Small intestine (tissue), 7 donors: ENCODE results near the gene RAB28. TPM values are rescaled to one million over a fixed set of nuclear protein-coding genes. Genes with fewer than 3 reads are reported as not detected.

ENCODE experiments used
- DNase-seq, 2 donors: peaks; one replicate each; pipeline versions ENCODE4 v3.0.0 to v3.0.0-alpha.2; 2013
- FAIRE-seq: peaks from 2 replicates; lab custom pipeline; 2012; peaks lifted over from hg19 to GRCh38; lab: Jason Lieb, UNC
- H3K27ac ChIP-seq, 3 donors: one replicate each; pipeline ENCODE4 v1.5.1; 2013; ENCODE audit warnings: low read length in 2 of 3, mild to moderate bottlenecking in 2 of 3, control low read depth in 1 of 3, inconsistent platforms in 1 of 3, low read depth in 1 of 3, moderate library complexity in 1 of 3
- H3K27me3 ChIP-seq, 3 donors: one replicate each; pipeline ENCODE4 v1.6.1; 2013; ENCODE audit warnings: low read length in 3 of 3, inconsistent platforms in 1 of 3; ENCODE audit not compliant: control insufficient read depth in 3 of 3, insufficient read depth in 3 of 3
- H3K36me3 ChIP-seq, 3 donors: one replicate each; pipeline ENCODE4 v1.6.1; 2013; ENCODE audit warnings: low read length in 3 of 3, inconsistent platforms in 1 of 3, low read depth in 1 of 3, mild to moderate bottlenecking in 1 of 3, moderate library complexity in 1 of 3; ENCODE audit not compliant: control insufficient read depth in 3 of 3, insufficient read depth in 2 of 3
- H3K4me1 ChIP-seq, 3 donors: one replicate each; pipeline ENCODE4 v1.6.1; 2013; ENCODE audit warnings: low read length in 2 of 3, inconsistent platforms in 1 of 3, low read depth in 1 of 3, mild to moderate bottlenecking in 1 of 3, moderate library complexity in 1 of 3; ENCODE audit not compliant: control insufficient read depth in 3 of 3, insufficient read depth in 2 of 3
- H3K4me3 ChIP-seq, 3 donors: one replicate each; pipeline ENCODE4 v1.5.1; 2013; ENCODE audit warnings: low read length in 3 of 3, control low read depth in 1 of 3, inconsistent platforms in 1 of 3, low read depth in 1 of 3, mild to moderate bottlenecking in 1 of 3, moderate library complexity in 1 of 3
- H3K9me3 ChIP-seq, 2 donors: one replicate each; pipeline ENCODE4 v1.6.1; 2013; ENCODE audit warnings: low read depth in 1 of 2, low read length in 1 of 2; ENCODE audit not compliant: control insufficient read depth in 2 of 2, insufficient read depth in 1 of 2
- WGBS, 3 donors: extraction: QIAGEN DNeasy Blood & Tissue Kit; methylation state at CpG; one replicate each; pipeline ENCODE4 v1.1.7; 2013; 5-methylcytosine and 5-hydroxymethylcytosine counted together
- polyA plus RNA-seq, 4 donors: library from polyadenylated mRNA; stranded (reverse) in 3 of 4; unstranded in 1 of 4; fragments of 200-250 nt in 3 of 4; fragments of 120-200 nt in 1 of 4; gene quantifications; one replicate each; pipeline versions ENCODE4 v1.2.1 to v1.2.3, GENCODE V29; 2013
- donor health status: healthy with polysubstance abuse.
- donor health status: control.
- donor health status: control.
- donor health status: Bipolar disorder and iron deficiency.
- donor health status: healthy.

RAB28 gene
- polyA plus RNA-seq, 4 donors: 7.4 to 16.7 (median 11.0) TPM

DNA sequence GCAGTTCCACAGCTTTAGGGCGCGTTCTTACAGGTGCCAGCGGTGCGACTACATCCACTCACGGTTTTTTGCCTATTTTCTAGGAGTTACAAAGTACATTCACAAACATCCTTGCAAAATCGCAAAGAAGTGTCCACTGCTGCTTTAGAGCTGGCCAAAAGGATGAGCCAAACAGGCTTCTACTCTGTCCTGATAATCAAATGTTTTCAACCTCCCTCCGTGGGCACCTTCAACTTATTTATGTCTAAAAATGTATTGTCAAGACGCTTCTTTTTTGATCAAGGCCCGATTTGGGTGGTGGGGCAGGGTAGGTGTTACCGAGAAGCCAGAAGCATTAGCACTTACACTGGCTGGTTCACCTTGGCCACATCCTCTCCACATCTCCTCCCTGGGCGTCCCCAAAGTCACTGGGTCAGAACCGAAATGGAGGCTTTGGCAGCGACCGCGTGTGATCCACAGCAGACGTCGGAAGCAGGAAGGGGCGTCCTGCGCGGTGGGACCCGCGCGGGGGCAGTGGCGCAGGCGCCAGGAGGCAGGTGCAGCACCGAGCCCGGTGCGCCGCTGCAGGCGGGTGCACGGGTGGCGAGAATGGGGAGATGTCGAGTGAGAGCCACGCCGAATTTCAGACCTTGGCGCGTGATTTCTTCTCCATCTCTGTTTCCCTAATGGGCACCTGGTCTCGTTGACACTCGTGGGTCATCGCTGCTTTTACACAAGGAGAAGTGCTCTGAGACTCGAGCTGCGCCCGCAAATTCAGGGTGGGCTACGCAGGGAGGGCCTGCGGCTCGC lies 43.2 kb upstream of the RAB28 start:
- 6 to 8% (median 6%) methylated on average over 32 to 46 of the region's 46 CpGs for WGBS, 3 donors
- Histone ChIP-seq H3K4me3 (no peak overlapping the region), H3K27me3 (peaks cover 6 to 100% (median 80%) of the 10 kb centered on the region in 3 donors), H3K9me3 (peaks cover 0 to 14% of the 10 kb centered on the region in 2 donors), H3K27ac (no peak overlapping the region), H3K36me3 (no peaks in the 10 kb centered on the region), H3K4me1 (no peaks in the 10 kb centered on the region)
- FAIRE-seq (no peak), DNase-seq (no peak)

DNA sequence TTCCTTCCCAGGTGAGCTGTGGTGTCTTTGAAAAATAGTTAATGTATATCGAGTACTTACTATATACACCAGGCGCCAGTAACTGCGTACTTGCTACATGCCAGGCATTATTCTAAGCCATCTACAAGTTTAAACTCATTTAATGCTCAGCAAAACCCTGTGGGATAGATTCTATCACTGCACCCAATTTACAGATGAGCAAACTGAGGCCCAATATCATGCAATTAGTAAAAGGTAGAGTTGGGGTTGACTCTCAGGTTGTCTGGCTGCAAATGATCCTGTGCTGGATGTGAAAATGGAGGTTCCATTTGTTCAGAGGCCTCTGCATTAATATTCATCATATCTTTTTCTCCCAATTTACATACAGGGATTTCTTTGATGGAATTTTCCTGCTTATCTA lies 42.5 kb upstream of the RAB28 start:
- FAIRE-seq: no peak
- H3K27ac ChIP-seq: no peak overlapping the region
- 25 to 53% (median 38%) methylated on average over 3 of the region's 3 CpGs for WGBS, 3 donors
- H3K36me3 ChIP-seq: no peaks in the 10 kb centered on the region
- no peak overlapping the region for H3K4me3 ChIP-seq
- peaks cover 6 to 97% (median 82%) of the 10 kb centered on the region in 3 donors for H3K27me3 ChIP-seq
- H3K4me1 ChIP-seq: no peaks in the 10 kb centered on the region
- H3K9me3 ChIP-seq: peaks cover 0 to 14% of the 10 kb centered on the region in 2 donors
- DNase-seq: no peak

DNA sequence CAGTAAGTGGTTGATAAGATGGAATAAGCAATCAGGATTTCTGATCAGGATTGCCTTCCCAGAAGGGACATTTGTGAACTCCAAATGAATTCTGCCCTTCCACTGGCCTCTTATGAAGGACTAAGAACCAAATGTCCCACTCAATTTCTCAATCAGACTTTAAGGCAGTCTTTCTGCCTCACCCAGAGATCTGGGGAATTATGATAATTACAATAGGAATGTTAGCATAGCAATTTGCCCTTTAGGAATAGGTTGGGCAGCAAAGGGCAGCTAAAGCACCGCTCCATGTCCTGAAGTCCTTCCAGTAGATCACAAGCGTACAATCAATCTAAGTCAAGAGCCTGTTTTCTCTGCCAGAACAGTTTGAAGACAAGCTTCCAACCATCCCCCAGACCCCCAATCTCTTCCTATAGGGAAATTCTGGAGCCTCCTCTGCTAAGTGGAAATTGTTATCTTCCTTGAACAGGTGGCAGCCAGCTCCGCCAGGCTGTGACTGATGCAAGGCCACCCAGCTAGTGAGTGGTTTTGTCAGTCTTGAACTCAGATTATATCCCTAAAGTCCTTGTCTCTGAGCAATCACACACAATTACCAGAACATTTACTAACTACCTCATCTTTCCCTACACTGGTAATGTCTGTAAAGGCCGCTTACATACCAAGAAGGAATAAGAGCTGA lies 41.6 kb upstream of the RAB28 start:
- 50 to 56% (median 54%) methylated on average over 4 of the region's 4 CpGs for WGBS, 3 donors
- no peak overlapping the region for H3K4me3 ChIP-seq
- no peak for FAIRE-seq
- H3K4me1 ChIP-seq: no peaks in the 10 kb centered on the region
- H3K9me3 ChIP-seq: peaks cover 0 to 14% of the 10 kb centered on the region in 2 donors
- no peak overlapping the region for H3K27ac ChIP-seq
- no peaks in the 10 kb centered on the region for H3K36me3 ChIP-seq
- no peak for DNase-seq
- H3K27me3 ChIP-seq: peaks cover 6 to 93% (median 79%) of the 10 kb centered on the region in 3 donors

DNA sequence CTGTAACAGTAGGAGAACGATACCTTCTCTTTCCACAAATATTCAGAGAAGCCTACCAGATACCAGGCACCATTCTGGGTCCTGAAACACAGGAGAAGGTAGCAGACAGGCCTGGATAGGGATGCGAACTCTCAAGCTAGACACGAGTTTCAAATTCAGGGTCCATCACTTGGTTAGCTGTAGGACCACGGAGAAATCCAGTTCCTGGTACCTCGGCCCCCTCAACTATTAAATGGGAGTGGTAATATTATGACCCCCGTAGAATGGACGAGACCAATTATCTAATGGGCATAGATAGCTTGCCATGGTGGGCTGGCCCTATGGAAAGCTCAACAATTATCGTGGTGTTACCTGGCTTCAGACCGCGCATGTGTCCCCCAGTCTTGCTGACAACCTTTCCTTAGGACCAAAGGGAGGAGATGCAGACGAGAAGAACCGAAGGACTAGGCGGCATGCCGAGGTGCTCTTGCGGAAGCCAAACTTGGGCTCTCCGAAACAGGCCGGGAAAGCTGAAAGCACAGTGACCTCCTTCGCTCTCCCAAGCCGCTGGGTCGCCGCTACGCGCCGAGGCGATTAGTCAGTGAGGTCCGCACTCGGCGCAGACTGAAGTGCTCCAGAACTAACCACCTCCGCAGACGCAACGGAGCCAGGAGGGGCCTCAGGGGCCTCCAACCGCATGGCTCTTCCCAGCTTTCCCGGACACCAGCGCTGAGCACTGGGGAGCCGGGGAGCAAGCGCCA lies 40.5 kb upstream of the RAB28 start:
- no peak for FAIRE-seq
- peaks cover 0 to 14% of the 10 kb centered on the region in 2 donors for H3K9me3 ChIP-seq
- H3K36me3 ChIP-seq: no peaks in the 10 kb centered on the region
- peaks cover 6 to 83% (median 69%) of the 10 kb centered on the region in 3 donors for H3K27me3 ChIP-seq
- 15 to 34% (median 31%) methylated on average over 34 to 36 of the region's 36 CpGs for WGBS, 3 donors
- no peak for DNase-seq
- H3K4me1 ChIP-seq: no peaks in the 10 kb centered on the region
- no peak overlapping the region for H3K27ac ChIP-seq
- no peak overlapping the region for H3K4me3 ChIP-seq

DNA sequence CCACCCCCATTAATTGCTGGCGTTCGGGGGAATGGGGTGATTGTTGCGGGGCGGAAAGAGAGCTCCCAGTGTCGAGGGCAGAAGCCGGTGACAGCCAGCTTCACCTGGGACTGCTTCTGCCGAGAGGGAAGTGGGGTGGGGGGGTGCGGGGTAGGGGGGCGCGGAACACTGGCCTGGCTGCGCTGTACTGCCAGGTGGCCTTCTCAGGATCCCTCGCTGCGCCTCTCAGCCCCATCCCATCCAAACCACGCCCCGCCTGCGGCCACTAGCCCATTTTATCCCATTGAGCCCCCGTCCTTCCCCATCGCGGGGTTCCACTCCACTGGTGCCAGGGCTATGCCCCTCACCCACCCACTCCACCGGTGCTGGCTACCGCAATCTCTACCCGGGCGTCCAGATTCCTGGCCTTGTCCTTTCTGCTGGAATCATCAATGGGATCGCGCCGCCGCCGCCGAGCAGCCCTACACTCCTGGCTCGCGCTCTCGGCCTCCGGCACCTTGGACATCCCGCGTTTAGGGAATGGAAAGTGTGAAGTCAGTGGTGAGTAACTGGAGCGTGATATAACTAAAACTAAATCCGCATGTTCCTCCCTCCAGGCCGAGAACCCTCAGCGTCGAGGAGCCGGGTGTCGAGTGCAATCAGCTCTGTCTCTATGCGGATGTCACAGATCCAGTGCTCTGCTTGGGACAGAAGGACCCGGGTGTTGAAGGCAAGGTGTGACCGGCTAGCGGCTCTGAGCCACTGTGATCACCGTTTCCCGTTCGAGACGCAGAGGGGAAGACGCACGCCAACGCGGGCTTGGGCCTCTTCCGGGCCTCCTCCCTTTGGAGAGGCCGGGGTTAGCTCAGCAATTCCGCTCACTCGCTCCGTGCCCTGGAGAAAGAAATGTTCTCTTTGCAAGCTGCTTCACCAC lies 39.7 kb upstream of the RAB28 start:
- WGBS, 3 donors: 16 to 35% (median 32%) methylated on average over 58 to 59 of the region's 59 CpGs
- Histone ChIP-seq H3K4me1 (no peaks in the 10 kb centered on the region), H3K27ac (no peak overlapping the region), H3K36me3 (no peaks in the 10 kb centered on the region), H3K4me3 (no peak overlapping the region), H3K27me3 (peaks cover 6 to 75% (median 61%) of the 10 kb centered on the region in 3 donors), H3K9me3 (peaks cover 0 to 14% of the 10 kb centered on the region in 2 donors)
- FAIRE-seq (no peak), DNase-seq (no peak)

DNA sequence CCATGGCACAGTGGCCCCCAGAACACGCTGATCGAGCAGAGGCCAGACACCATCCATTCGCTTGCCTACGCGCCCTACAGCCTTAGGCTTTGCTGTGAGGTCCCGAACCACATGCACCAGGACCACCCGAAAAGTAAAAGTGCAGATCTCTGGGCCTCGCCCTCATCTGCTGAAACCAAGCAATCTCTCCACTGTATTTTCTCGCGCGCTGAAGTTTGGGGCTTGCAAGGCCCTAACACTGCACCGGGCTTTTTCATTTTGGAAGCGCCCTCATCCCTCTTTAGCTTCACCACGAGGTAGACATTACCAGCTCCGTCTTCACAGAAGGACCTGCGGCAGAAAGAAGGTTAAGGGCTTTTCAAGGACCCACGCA lies 39.0 kb upstream of the RAB28 start:
- Histone ChIP-seq H3K36me3 (no peaks in the 10 kb centered on the region), H3K4me3 (no peak overlapping the region), H3K27ac (no peak overlapping the region), H3K4me1 (no peaks in the 10 kb centered on the region), H3K27me3 (peaks cover 6 to 70% (median 55%) of the 10 kb centered on the region in 3 donors), H3K9me3 (peaks cover 0 to 14% of the 10 kb centered on the region in 2 donors)
- WGBS, 3 donors: 10 to 15% (median 12%) methylated on average over 17 of the region's 17 CpGs
- DNase-seq: no peak
- no peak for FAIRE-seq

DNA sequence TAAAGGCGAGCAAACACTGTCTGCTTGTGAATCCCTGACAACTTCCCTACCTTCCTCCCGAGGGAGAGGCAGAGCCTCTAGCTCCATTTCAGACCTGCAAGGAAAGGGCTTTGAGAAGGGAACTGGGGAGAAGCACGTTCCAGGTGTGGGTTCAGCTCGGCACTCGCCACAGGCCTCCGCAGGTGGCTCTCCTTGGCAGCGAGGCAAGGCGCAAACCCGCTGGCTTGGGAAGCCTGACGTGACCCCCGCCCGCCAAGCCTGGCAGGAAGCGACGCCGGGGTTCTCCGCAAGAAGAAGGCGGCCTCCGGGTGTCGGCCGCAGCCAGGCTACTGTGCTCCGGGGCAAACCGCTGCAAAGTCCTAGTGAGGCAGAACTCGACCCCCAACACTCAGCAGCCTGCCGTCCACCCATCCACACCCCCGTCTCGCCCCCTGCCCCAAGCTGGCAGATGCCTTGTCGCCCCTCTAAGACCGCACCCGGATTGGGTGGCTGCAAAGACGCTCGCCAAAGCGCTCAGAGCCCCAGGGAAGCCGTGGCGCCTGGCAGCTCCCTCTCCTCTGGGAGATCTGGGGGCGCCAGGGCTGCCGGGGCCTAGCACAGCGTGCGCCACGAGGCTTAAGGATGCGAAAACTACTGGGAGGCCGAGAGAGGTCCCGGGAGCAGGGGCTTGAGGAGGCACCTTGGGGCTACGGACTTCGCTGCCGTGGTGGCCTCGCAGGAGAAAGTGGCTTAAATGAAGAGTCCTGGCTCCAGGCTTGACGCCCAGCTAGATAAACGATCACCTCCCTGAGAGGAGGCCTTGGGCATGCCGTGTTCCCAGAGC lies 38.4 kb upstream of the RAB28 start:
- Histone ChIP-seq H3K4me1 (no peaks in the 10 kb centered on the region), H3K36me3 (no peaks in the 10 kb centered on the region), H3K9me3 (peaks cover 0 to 14% of the 10 kb centered on the region in 2 donors), H3K27me3 (peaks cover 4 to 64% (median 53%) of the 10 kb centered on the region in 3 donors), H3K4me3 (no peak overlapping the region), H3K27ac (no peak overlapping the region)
- no peak for DNase-seq
- no peak for FAIRE-seq
- 4 to 6% (median 5%) methylated on average over 46 to 49 of the region's 49 CpGs for WGBS, 3 donors
